Endothelial cell of umbilical vein (primary cell): ENCODE data around the gene STX8. TPM values are rescaled to one million over a fixed set of nuclear protein-coding genes. Genes with fewer than 3 reads are reported as not detected.

Experiments
- BruUV-seq: library from RNA; stranded (reverse); fragments of 400-500 nt; replicated peaks from 2 replicates; lab custom pipeline; 2021; lab: Mats Ljungman, UMichigan
- CTCF ChIA-PET: fragments of 300-600, 350-600 bp; sonication (Branson Sonifier 250); formaldehyde crosslinking; loops from one replicate; lab custom pipeline; 2021; ENCODE audit warnings: antibody characterized with exemption, inconsistent platforms; lab: Charles Lee
- POLR2A ChIA-PET: fragments of 300-600, 350-600 bp; sonication (Branson Sonifier 250); formaldehyde crosslinking; loops from one replicate; lab custom pipeline; 2021; ENCODE audit warnings: antibody characterized with exemption, inconsistent platforms; lab: Charles Lee
- DNase-seq: peaks from one replicate; pipeline ENCODE4 v3.0.0-alpha.2; 2011; ENCODE audit warnings: low read depth, low spot score
- FAIRE-seq: peaks from 2 replicates; lab custom pipeline; 2011; peaks lifted over from hg19 to GRCh38; lab: Jason Lieb, UNC
- H2AFZ ChIP-seq: 2 replicates; pipeline ENCODE4 v1.6.0; 2012; ENCODE audit warnings: low read depth, low read length, control low read depth, inconsistent platforms
- H3K27ac ChIP-seq: 2 replicates; pipeline ENCODE4 v1.5.1; 2011; ENCODE audit warnings: low read depth, mild to moderate bottlenecking, control low read depth, low read length, moderate library complexity; ENCODE audit not compliant: insufficient read depth
- H3K27me3 ChIP-seq, 2 experiments: 2 replicates each; pipeline versions ENCODE4 v1.6.0 to v1.6.1; 2011; ENCODE audit warnings: low read length in 2 of 2, mixed read lengths in 1 of 2; ENCODE audit not compliant: control insufficient read depth in 2 of 2, insufficient read depth in 2 of 2
- H3K36me3 ChIP-seq, 2 experiments: 2 replicates in 1 of 2; 3 replicates in 1 of 2; pipeline ENCODE4 v1.5.1; 2011; ENCODE audit warnings: low read length in 2 of 2, mild to moderate bottlenecking in 1 of 2, moderate library complexity in 1 of 2; ENCODE audit not compliant: control insufficient read depth in 2 of 2, insufficient read depth in 2 of 2; ENCODE audit errors: extremely low read depth in 1 of 2
- H3K4me1 ChIP-seq: 3 replicates; pipeline ENCODE4 v1.5.1; 2011; ENCODE audit warnings: mild to moderate bottlenecking, low read length; ENCODE audit not compliant: control insufficient read depth, insufficient read depth; ENCODE audit errors: extremely low read depth
- H3K4me2 ChIP-seq: 2 replicates; pipeline ENCODE4 v1.6.1; 2011; ENCODE audit warnings: low read length, control low read depth, mixed read lengths; ENCODE audit not compliant: insufficient read depth
- H3K4me3 ChIP-seq, 3 experiments: fragments of 200-600 bp in 1 of 3; sonication (generic), shearing (Covaris generic) in 1 of 3; replicated peaks in 1 of 3; 2 replicates each; pipeline ENCODE4 v1.5.1; 2011 to 2016; ENCODE audit warnings: control low read depth in 3 of 3, low read length in 3 of 3, mild to moderate bottlenecking in 2 of 3, inconsistent platforms in 1 of 3, low read depth in 1 of 3, moderate library complexity in 1 of 3; ENCODE audit not compliant: insufficient read depth in 1 of 3
- H3K79me2 ChIP-seq: 2 replicates; pipeline ENCODE4 v1.6.0; 2012; ENCODE audit warnings: low read length, inconsistent platforms; ENCODE audit not compliant: control insufficient read depth, insufficient read depth
- H3K9ac ChIP-seq: replicated peaks from 2 replicates; pipeline ENCODE3; 2011; ENCODE audit warnings: low read length, control low read depth; ENCODE audit not compliant: insufficient read depth; ENCODE audit errors: extremely low read depth
- H3K9me1 ChIP-seq: replicated peaks from 3 replicates; pipeline ENCODE4 v1.6.0; 2011; ENCODE audit warnings: mild to moderate bottlenecking, low read length; ENCODE audit not compliant: control insufficient read depth, insufficient read depth; ENCODE audit errors: extremely low read depth
- H3K9me3 ChIP-seq: replicated peaks from 2 replicates; pipeline ENCODE4 v1.5.1; 2012; ENCODE audit warnings: low read length, inconsistent platforms; ENCODE audit not compliant: control insufficient read depth, insufficient read depth
- H4K20me1 ChIP-seq: replicated peaks from 2 replicates; pipeline ENCODE3; 2011; ENCODE audit warnings: mild to moderate bottlenecking, low read length; ENCODE audit not compliant: control insufficient read depth, insufficient read depth; ENCODE audit errors: extremely low read depth
- EZH2 ChIP-seq: IDR thresholded peaks from 2 replicates; pipeline ENCODE4 v1.6.1; 2012; ENCODE audit warnings: borderline replicate concordance, low read depth, mild to moderate bottlenecking, moderate library complexity, low read length, inconsistent platforms; ENCODE audit not compliant: severe bottlenecking
- FOS ChIP-seq: IDR thresholded peaks from 2 replicates; pipeline ENCODE4 v1.6.1; 2011; ENCODE audit warnings: mild to moderate bottlenecking, low read length, moderate library complexity, borderline replicate concordance; ENCODE audit not compliant: insufficient read depth
- GATA2 ChIP-seq: IDR thresholded peaks from 2 replicates; pipeline ENCODE4 v1.7.0; 2011; ENCODE audit warnings: low read depth, mild to moderate bottlenecking, moderate library complexity, mixed read lengths, low read length; ENCODE audit not compliant: insufficient read length, insufficient read depth
- JUN ChIP-seq: IDR thresholded peaks from 2 replicates; pipeline ENCODE4 v1.6.1; 2011; ENCODE audit warnings: borderline replicate concordance, low read depth; ENCODE audit not compliant: insufficient read length, insufficient read depth
- MYC ChIP-seq: IDR thresholded peaks from one replicate; pipeline ENCODE4 v1.6.1; 2011; ENCODE audit warnings: mild to moderate bottlenecking, low read depth, low read length
- POLR2A ChIP-seq: IDR thresholded peaks from 2 replicates; pipeline ENCODE4 v1.6.1; 2012; ENCODE audit warnings: low read depth, mild to moderate bottlenecking, control low read depth, low read length
- POLR2AphosphoS5 ChIP-seq: IDR thresholded peaks from 2 replicates; pipeline ENCODE4 v1.6.1; 2012; ENCODE audit warnings: low read depth, mild to moderate bottlenecking, control low read depth, low read length, moderate library complexity; ENCODE audit not compliant: insufficient read depth
- dilution Hi-C: fragments of 300-500 bp; cut with MboI; formaldehyde crosslinking; loops from one replicate; pipeline ENCODE4 v1.15.0; 2019; ENCODE audit warnings: low sequenced_read_pairs; ENCODE audit not compliant: extremely low pct_ligation_motif_present
- intact Hi-C: fragments of 100-400 bp; cut with micrococcal nuclease; formaldehyde crosslinking; loops from one replicate; pipeline ENCODE4 v1.10.0; 2022
- polyA plus RNA-seq, 4 experiments: library from polyadenylated mRNA; depleted of rRNA in 3 of 4; stranded (reverse) in 3 of 4; unstranded in 1 of 4; fragments of >200 nt; gene quantifications; 2 replicates each; pipeline versions ENCODE4 v1.2.1 to v1.2.3, GENCODE V29; 2011 to 2012; ENCODE audit warnings: missing spikeins in 1 of 4
- total RNA-seq: library from RNA; stranded (reverse); gene quantifications from 2 replicates; pipeline ENCODE4 v1.2.3, GENCODE V29; 2021
- TF ChIP-seq, protein P1 (sequence below), 2 donors: IDR thresholded peaks; 1 replicate in 1 of 2; 2 replicates in 1 of 2; pipeline ENCODE4 v1.5.1; 2011; ENCODE audit warnings: low read length in 2 of 2, mild to moderate bottlenecking in 2 of 2, moderate library complexity in 2 of 2, control low read depth in 1 of 2, inconsistent platforms in 1 of 2, low read depth in 1 of 2; ENCODE audit not compliant: insufficient read depth in 1 of 2; ENCODE audit errors: extremely low read depth in 1 of 2
- TF ChIP-seq, protein P2 (sequence below): IDR thresholded peaks from 2 replicates; pipeline ENCODE4 v1.6.1; 2011; ENCODE audit not compliant: insufficient read depth, insufficient read length

Gene STX8
- total and polyA plus RNA-seq, 2 donors (not counting 3 experiments of a cell fraction or from before 2014, with no cell fraction given): 25.9 to 67.3 TPM

GRCh38 chr17:9228408-9229159, 347.0 kb downstream of the STX8 start:
- Histone ChIP-seq H4K20me1 (no peaks in the 10 kb centered on the region), H3K4me3 (no peak overlapping the region), H3K27me3 (no peaks in the 10 kb centered on the region), H3K9me3 (no peaks in the 10 kb centered on the region), H3K9me1 (no peaks in the 10 kb centered on the region), H3K36me3 (no peaks in the 10 kb centered on the region), H3K79me2 (no peaks in the 10 kb centered on the region), H3K4me2 (no peak overlapping the region), H3K4me1 (no peaks in the 10 kb centered on the region), H2AFZ (no peak overlapping the region), H3K9ac (no peak overlapping the region), H3K27ac (no peak overlapping the region)
- ChIA-PET CTCF (no interaction called here), POLR2A (no interaction called here)
- no peak for DNase-seq
- no TSS peak for BruUV-seq
- TF ChIP-seq MYC (no peak), POLR2A (no peak), POLR2AphosphoS5 (no peak), EZH2 (no peak), JUN (no peak)
- dilution Hi-C loops: no loop called here
- intact Hi-C loops: no loop called here
- FAIRE-seq: no peak

DNA sequence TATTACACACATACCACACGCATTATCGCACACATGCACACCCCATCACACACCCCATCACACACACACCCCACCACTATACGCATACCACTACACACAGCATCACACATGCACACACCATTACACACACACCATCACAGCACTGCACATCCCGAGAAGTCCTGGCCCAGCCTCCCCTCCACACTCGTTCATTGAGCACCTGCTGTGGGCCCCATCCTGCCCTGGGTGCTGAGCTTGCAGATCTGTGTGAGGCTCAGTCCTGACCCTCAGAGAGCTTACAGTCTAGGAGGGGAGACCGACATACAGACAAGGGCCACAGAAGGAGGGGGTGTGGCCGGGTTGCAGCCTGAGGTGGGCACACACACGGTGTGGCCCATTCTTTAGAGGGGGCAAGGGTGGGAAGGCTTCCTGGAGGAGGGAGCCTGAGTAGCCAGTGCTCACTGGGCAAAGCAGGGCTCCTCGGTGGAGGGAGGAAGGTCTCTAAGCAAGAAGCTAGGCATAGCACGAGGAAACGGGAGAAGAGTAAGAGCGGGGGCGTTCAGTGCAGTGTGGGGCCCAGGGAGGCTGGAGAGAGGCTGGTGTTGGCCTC, 347.7 kb downstream of the STX8 start:
- TF ChIP-seq, protein P1, sequence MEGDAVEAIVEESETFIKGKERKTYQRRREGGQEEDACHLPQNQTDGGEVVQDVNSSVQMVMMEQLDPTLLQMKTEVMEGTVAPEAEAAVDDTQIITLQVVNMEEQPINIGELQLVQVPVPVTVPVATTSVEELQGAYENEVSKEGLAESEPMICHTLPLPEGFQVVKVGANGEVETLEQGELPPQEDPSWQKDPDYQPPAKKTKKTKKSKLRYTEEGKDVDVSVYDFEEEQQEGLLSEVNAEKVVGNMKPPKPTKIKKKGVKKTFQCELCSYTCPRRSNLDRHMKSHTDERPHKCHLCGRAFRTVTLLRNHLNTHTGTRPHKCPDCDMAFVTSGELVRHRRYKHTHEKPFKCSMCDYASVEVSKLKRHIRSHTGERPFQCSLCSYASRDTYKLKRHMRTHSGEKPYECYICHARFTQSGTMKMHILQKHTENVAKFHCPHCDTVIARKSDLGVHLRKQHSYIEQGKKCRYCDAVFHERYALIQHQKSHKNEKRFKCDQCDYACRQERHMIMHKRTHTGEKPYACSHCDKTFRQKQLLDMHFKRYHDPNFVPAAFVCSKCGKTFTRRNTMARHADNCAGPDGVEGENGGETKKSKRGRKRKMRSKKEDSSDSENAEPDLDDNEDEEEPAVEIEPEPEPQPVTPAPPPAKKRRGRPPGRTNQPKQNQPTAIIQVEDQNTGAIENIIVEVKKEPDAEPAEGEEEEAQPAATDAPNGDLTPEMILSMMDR (IDR thresholded peaks at IDR 0.05; ENCODE audit: extremely low read depth in 1 of 2, insufficient read depth in 1 of 2, low read depth in 1 of 2, low read length in 2 of 2): no peak
- TF ChIP-seq, protein P2, sequence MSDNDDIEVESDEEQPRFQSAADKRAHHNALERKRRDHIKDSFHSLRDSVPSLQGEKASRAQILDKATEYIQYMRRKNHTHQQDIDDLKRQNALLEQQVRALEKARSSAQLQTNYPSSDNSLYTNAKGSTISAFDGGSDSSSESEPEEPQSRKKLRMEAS: no peak
- no peak for TF ChIP-seq POLR2AphosphoS5
- TF ChIP-seq MYC: no peak
- no peak for TF ChIP-seq EZH2
- no peak for TF ChIP-seq FOS
- TF ChIP-seq GATA2: no peak
- no peak for TF ChIP-seq JUN
- no peak for TF ChIP-seq POLR2A
- H3K27ac ChIP-seq: no peak overlapping the region
- POLR2A ChIA-PET: no interaction called here
- no peaks in the 10 kb centered on the region for H3K9me3 ChIP-seq
- no peaks in the 10 kb centered on the region for H3K9me1 ChIP-seq
- H3K4me3 ChIP-seq: no peak overlapping the region
- dilution Hi-C loops (no loop called here), intact Hi-C loops (no loop called here)
- no peaks in the 10 kb centered on the region for H3K4me1 ChIP-seq
- H3K4me2 ChIP-seq: no peak overlapping the region
- H2AFZ ChIP-seq: no peak overlapping the region
- H3K27me3 ChIP-seq: no peaks in the 10 kb centered on the region
- FAIRE-seq (no peak), DNase-seq (no peak)
- H3K36me3 ChIP-seq: no peaks in the 10 kb centered on the region
- no peaks in the 10 kb centered on the region for H4K20me1 ChIP-seq
- no peak overlapping the region for H3K9ac ChIP-seq
- CTCF ChIA-PET: no interaction called here
- no TSS peak for BruUV-seq
- no peaks in the 10 kb centered on the region for H3K79me2 ChIP-seq
